ENCODE data around the gene UBL7. TPM values are rescaled to one million over a fixed set of nuclear protein-coding genes. Genes with fewer than 3 reads are reported as not detected.
A peak's percentile ranks its signal among the peaks of the same experiment; 100 is the strongest.
"Not testable (repeated sequence)": the region's sequence is repeated elsewhere in the genome, so short reads cannot be mapped to it uniquely, and the experiment has no call there.

UBL7 gene
- polyA plus RNA-seq, 3 donors, result 43.4 to 103 (median 95.1) TPM

GRCh38 chr15:74488776-74489175, 27.8 kb upstream of the UBL7 start:
- no peak overlapping the region for H3K27ac ChIP-seq (ENCODE audit: low read depth in 1 of 2, low read length in 2 of 2)
- peaks cover 0 to 2% (median 0%) of the 10 kb centered on the region in 3 donors for H3K27me3 Mint-ChIP-seq (ENCODE audit: low read depth in 3 of 3)
- no peak overlapping the region for H3K4me2 ChIP-seq (replicated peaks; ENCODE audit: extremely low read depth, low read length, poor library complexity, severe bottlenecking)
- H4K20me1 ChIP-seq (ENCODE audit: insufficient read depth, low read length), result no peaks in the 10 kb centered on the region
- H3K36me3 ChIP-seq (replicated peaks in 1 of 2; ENCODE audit: control insufficient read depth in 1 of 2, insufficient read depth in 2 of 2, low read length in 2 of 2), result no peaks in the 10 kb centered on the region
- H3K4me3 ChIP-seq (replicated peaks in 1 of 3; ENCODE audit: low read depth in 2 of 3, low read length in 3 of 3), result no peak overlapping the region
- WGBS (ENCODE audit: insufficient coverage), result no CpG with 5 or more reads among the region's 1 CpG
- H3K4me1 Mint-ChIP-seq, result peaks cover 8% of the 10 kb centered on the region
- H3K79me2 ChIP-seq (ENCODE audit: insufficient read depth, low read length), result no peaks in the 10 kb centered on the region
- H3K27ac Mint-ChIP-seq, result no peak overlapping the region
- H3K4me3 Mint-ChIP-seq, result no peak overlapping the region
- intact Hi-C loops (cut with micrococcal nuclease), result no loop called here
- peaks cover 18 to 24% of the 10 kb centered on the region in 2 donors for H3K36me3 Mint-ChIP-seq
- no peak for TF ChIP-seq CTCF (IDR thresholded peaks at IDR 0.05)
- no peaks in the 10 kb centered on the region for H3K27me3 ChIP-seq (ENCODE audit: control insufficient read depth in 2 of 2, insufficient read depth in 2 of 2, low read length in 2 of 2)
- no peak overlapping the region for H3K9ac ChIP-seq (ENCODE audit: insufficient read depth, low read length, poor library complexity, severe bottlenecking)
- DNase-seq, result no peak
- no peaks in the 10 kb centered on the region for H3K4me1 ChIP-seq (ENCODE audit: control insufficient read depth in 1 of 2, insufficient read depth in 2 of 2, low read length in 2 of 2)
- no peak overlapping the region for H2AFZ ChIP-seq (ENCODE audit: insufficient read depth, low read depth, low read length, poor library complexity, severe bottlenecking)
- peaks cover 0 to 3% (median 0%) of the 10 kb centered on the region in 7 donors for H3K9me3 Mint-ChIP-seq
- H3K9me3 ChIP-seq (replicated peaks in 1 of 2; ENCODE audit: control insufficient read depth in 1 of 2, insufficient read depth in 1 of 2, low read length in 2 of 2), result no peaks in the 10 kb centered on the region

GRCh38 chr15:74482661-74483060, 21.7 kb upstream of the UBL7 start:
- H3K79me2 ChIP-seq (ENCODE audit: insufficient read depth, low read length), result no peaks in the 10 kb centered on the region
- intact Hi-C loops (cut with micrococcal nuclease), result no loop called here
- H3K27me3 ChIP-seq (ENCODE audit: control insufficient read depth in 2 of 2, insufficient read depth in 2 of 2, low read length in 2 of 2), result no peaks in the 10 kb centered on the region
- no peak for DNase-seq
- peaks cover 0 to 13% of the 10 kb centered on the region in 2 donors for H3K36me3 ChIP-seq (replicated peaks in 1 of 2; ENCODE audit: control insufficient read depth in 1 of 2, insufficient read depth in 2 of 2, low read length in 2 of 2)
- 100% methylated on average over 2 of the region's 3 CpGs for WGBS (ENCODE audit: insufficient coverage)
- no peaks in the 10 kb centered on the region for H3K9me3 ChIP-seq (replicated peaks in 1 of 2; ENCODE audit: control insufficient read depth in 1 of 2, insufficient read depth in 1 of 2, low read length in 2 of 2)
- Mint-ChIP-seq H3K9me3 (peaks cover 0 to 2% (median 0%) of the 10 kb centered on the region in 7 donors), H3K4me1 (no peaks in the 10 kb centered on the region), H3K27me3 (ENCODE audit: low read depth in 3 of 3) (peaks cover 0 to 2% (median 0%) of the 10 kb centered on the region in 3 donors), H3K4me3 (no peak overlapping the region), H3K36me3 (peaks cover 35 to 46% of the 10 kb centered on the region in 2 donors), H3K27ac (no peak overlapping the region)
- no peak for TF ChIP-seq CTCF (IDR thresholded peaks at IDR 0.05)
- H3K4me2 ChIP-seq (replicated peaks; ENCODE audit: extremely low read depth, low read length, poor library complexity, severe bottlenecking), result no peak overlapping the region
- no peaks in the 10 kb centered on the region for H4K20me1 ChIP-seq (ENCODE audit: insufficient read depth, low read length)
- no peak overlapping the region for H3K27ac ChIP-seq (ENCODE audit: low read depth in 1 of 2, low read length in 2 of 2)
- no peak overlapping the region for H3K9ac ChIP-seq (ENCODE audit: insufficient read depth, low read length, poor library complexity, severe bottlenecking)
- no peak overlapping the region for H2AFZ ChIP-seq (ENCODE audit: insufficient read depth, low read depth, low read length, poor library complexity, severe bottlenecking)
- H3K4me3 ChIP-seq (replicated peaks in 1 of 3; ENCODE audit: low read depth in 2 of 3, low read length in 3 of 3), result no peak overlapping the region
- H3K4me1 ChIP-seq (ENCODE audit: control insufficient read depth in 1 of 2, insufficient read depth in 2 of 2, low read length in 2 of 2), result no peaks in the 10 kb centered on the region

- H3K36me3 Mint-ChIP-seq, result peaks cover 33 to 40% of the 10 kb centered on the region in 2 donors
- H3K4me3 Mint-ChIP-seq; H3K4me3 ChIP-seq (replicated peaks in 1 of 3; ENCODE audit: low read depth in 2 of 3, low read length in 3 of 3); H3K27me3 ChIP-seq (ENCODE audit: control insufficient read depth in 2 of 2, insufficient read depth in 2 of 2, low read length in 2 of 2); H2AFZ ChIP-seq (ENCODE audit: insufficient read depth, low read depth, low read length, poor library complexity, severe bottlenecking); H4K20me1 ChIP-seq (ENCODE audit: insufficient read depth, low read length); H3K9me3 ChIP-seq (replicated peaks in 1 of 2; ENCODE audit: control insufficient read depth in 1 of 2, insufficient read depth in 1 of 2, low read length in 2 of 2); H3K4me2 ChIP-seq (replicated peaks; ENCODE audit: extremely low read depth, low read length, poor library complexity, severe bottlenecking); H3K27ac ChIP-seq (ENCODE audit: low read depth in 1 of 2, low read length in 2 of 2); H3K9me3 Mint-ChIP-seq; H3K9ac ChIP-seq (ENCODE audit: insufficient read depth, low read length, poor library complexity, severe bottlenecking); DNase-seq; H3K4me1 Mint-ChIP-seq; intact Hi-C loops (cut with micrococcal nuclease); H3K4me1 ChIP-seq (ENCODE audit: control insufficient read depth in 1 of 2, insufficient read depth in 2 of 2, low read length in 2 of 2); H3K79me2 ChIP-seq (ENCODE audit: insufficient read depth, low read length); H3K27me3 Mint-ChIP-seq (ENCODE audit: low read depth in 3 of 3): not testable (repeated sequence)
- peak overlapping the region in 1 of 7 donors; percentile 30 for H3K27ac Mint-ChIP-seq
- 88% methylated on average over 8 of the region's 27 CpGs for WGBS (ENCODE audit: insufficient coverage)
- H3K36me3 ChIP-seq (replicated peaks in 1 of 2; ENCODE audit: control insufficient read depth in 1 of 2, insufficient read depth in 2 of 2, low read length in 2 of 2), result peaks cover 0 to 15% of the 10 kb centered on the region in 2 donors
These were observed 19.4 kb upstream of the UBL7 start for GRCh38 chr15:74480364-74480763.
